IPS-20b (cell line): ENCODE data around the gene DNAJC13.

Source experiments
- H3K27ac ChIP-seq: one replicate; pipeline ENCODE4 v1.5.1; 2013; ENCODE audit warnings: low read length
- H3K27me3 ChIP-seq: 2 replicates; pipeline ENCODE4 v1.6.1; 2013; ENCODE audit warnings: mild to moderate bottlenecking, low read length, inconsistent platforms; ENCODE audit not compliant: insufficient read depth
- H3K36me3 ChIP-seq: 2 replicates; pipeline ENCODE4 v1.6.1; 2013; ENCODE audit warnings: low read depth, mild to moderate bottlenecking, inconsistent platforms, low read length, moderate library complexity; ENCODE audit not compliant: insufficient read depth
- H3K4me1 ChIP-seq: 2 replicates; pipeline ENCODE4 v1.6.1; 2013; ENCODE audit warnings: mild to moderate bottlenecking, control low read depth, inconsistent platforms, low read length, moderate library complexity; ENCODE audit not compliant: insufficient read depth
- H3K4me3 ChIP-seq: 2 replicates; pipeline ENCODE4 v1.5.1; 2013; ENCODE audit warnings: mild to moderate bottlenecking, low read length, inconsistent platforms
- H3K9ac ChIP-seq: 2 replicates; pipeline ENCODE4 v1.6.1; 2013; ENCODE audit warnings: low read depth, mild to moderate bottlenecking, inconsistent platforms, low read length, moderate library complexity
- H3K9me3 ChIP-seq: 2 replicates; pipeline ENCODE4 v1.6.1; 2013; ENCODE audit warnings: mild to moderate bottlenecking, low read depth, low read length, inconsistent platforms; ENCODE audit not compliant: insufficient read depth

Gene DNAJC13

GRCh38 chr3:132469326-132469725 lies 52.0 kb downstream of the DNAJC13 start:
- H3K9me3 ChIP-seq, result no peaks in the 10 kb centered on the region
- H3K4me3 ChIP-seq, result no peak overlapping the region
- no peak overlapping the region for H3K9ac ChIP-seq
- no peaks in the 10 kb centered on the region for H3K27me3 ChIP-seq
- no peaks in the 10 kb centered on the region for H3K4me1 ChIP-seq
- peaks cover 71% of the 10 kb centered on the region for H3K36me3 ChIP-seq
- no peak overlapping the region for H3K27ac ChIP-seq

GRCh38 chr3:132486099-132486498 lies 68.8 kb downstream of the DNAJC13 start:
- no peaks in the 10 kb centered on the region for H3K4me1 ChIP-seq
- H3K9me3 ChIP-seq, result no peaks in the 10 kb centered on the region
- H3K9ac ChIP-seq, result no peak overlapping the region
- H3K27ac ChIP-seq, result no peak overlapping the region
- H3K36me3 ChIP-seq, result peaks cover 93% of the 10 kb centered on the region
- no peak overlapping the region for H3K4me3 ChIP-seq
- H3K27me3 ChIP-seq, result no peaks in the 10 kb centered on the region

- Histone ChIP-seq H3K4me3 (no peak overlapping the region), H3K36me3 (peaks cover 92% of the 10 kb centered on the region)
Measured at GRCh38 chr3:132488151-132488550, 70.8 kb downstream of the DNAJC13 start.

GRCh38 chr3:132499071-132499470 lies 81.8 kb downstream of the DNAJC13 start:
- H3K36me3 ChIP-seq, result peaks cover 97% of the 10 kb centered on the region
- H3K9me3 ChIP-seq, result no peaks in the 10 kb centered on the region
- no peaks in the 10 kb centered on the region for H3K27me3 ChIP-seq
- no peak overlapping the region for H3K9ac ChIP-seq
- no peak overlapping the region for H3K4me3 ChIP-seq
- H3K4me1 ChIP-seq, result no peaks in the 10 kb centered on the region
- no peak overlapping the region for H3K27ac ChIP-seq

More at GRCh38 chr3:132488151-132488550, 70.8 kb downstream of the DNAJC13 start:
- Histone ChIP-seq H3K9ac (no peak overlapping the region), H3K27ac (no peak overlapping the region), H3K9me3 (no peaks in the 10 kb centered on the region), H3K4me1 (no peaks in the 10 kb centered on the region), H3K27me3 (no peaks in the 10 kb centered on the region)

- H3K27me3 ChIP-seq, result no peaks in the 10 kb centered on the region
- H3K27ac ChIP-seq, result no peak overlapping the region
- H3K36me3 ChIP-seq, result peaks cover 95% of the 10 kb centered on the region
- H3K4me3 ChIP-seq, result no peak overlapping the region
- no peaks in the 10 kb centered on the region for H3K9me3 ChIP-seq
- H3K4me1 ChIP-seq, result no peaks in the 10 kb centered on the region
- no peak overlapping the region for H3K9ac ChIP-seq
Measured at GRCh38 chr3:132503559-132503958, 86.3 kb downstream of the DNAJC13 start.

GRCh38 chr3:132504375-132504933 lies 87.2 kb downstream of the DNAJC13 start:
- no peak overlapping the region for H3K27ac ChIP-seq
- H3K27me3 ChIP-seq, result no peaks in the 10 kb centered on the region
- no peak overlapping the region for H3K4me3 ChIP-seq

GRCh38 chr3:132507657-132508056 lies 90.4 kb downstream of the DNAJC13 start:
- Histone ChIP-seq H3K9ac (no peak overlapping the region), H3K4me3 (no peak overlapping the region), H3K9me3 (no peaks in the 10 kb centered on the region), H3K4me1 (no peaks in the 10 kb centered on the region), H3K27me3 (no peaks in the 10 kb centered on the region), H3K27ac (no peak overlapping the region), H3K36me3 (peaks cover 93% of the 10 kb centered on the region)

More at GRCh38 chr3:132504375-132504933, 87.2 kb downstream of the DNAJC13 start:
- Histone ChIP-seq H3K9ac (no peak overlapping the region), H3K36me3 (peaks cover 96% of the 10 kb centered on the region), H3K4me1 (no peaks in the 10 kb centered on the region), H3K9me3 (no peaks in the 10 kb centered on the region)

GRCh38 chr3:132509096-132509495 lies 91.8 kb downstream of the DNAJC13 start:
- Histone ChIP-seq H3K36me3 (peaks cover 93% of the 10 kb centered on the region), H3K4me3 (no peak overlapping the region), H3K9me3 (no peaks in the 10 kb centered on the region), H3K27me3 (no peaks in the 10 kb centered on the region), H3K27ac (no peak overlapping the region), H3K9ac (no peak overlapping the region), H3K4me1 (no peaks in the 10 kb centered on the region)

GRCh38 chr3:132509506-132509905 lies 92.2 kb downstream of the DNAJC13 start:
- Histone ChIP-seq H3K36me3 (peaks cover 93% of the 10 kb centered on the region), H3K9ac (no peak overlapping the region), H3K27ac (no peak overlapping the region), H3K9me3 (no peaks in the 10 kb centered on the region), H3K4me3 (no peak overlapping the region), H3K4me1 (no peaks in the 10 kb centered on the region), H3K27me3 (no peaks in the 10 kb centered on the region)

- Histone ChIP-seq H3K9ac (no peak overlapping the region), H3K36me3 (peaks cover 94% of the 10 kb centered on the region), H3K4me1 (no peaks in the 10 kb centered on the region), H3K9me3 (no peaks in the 10 kb centered on the region), H3K27ac (no peak overlapping the region), H3K4me3 (no peak overlapping the region), H3K27me3 (no peaks in the 10 kb centered on the region)
Measured at GRCh38 chr3:132513057-132513456, 95.8 kb downstream of the DNAJC13 start.

- Histone ChIP-seq H3K9me3 (no peaks in the 10 kb centered on the region), H3K27ac (no peak overlapping the region), H3K36me3 (peaks cover 93% of the 10 kb centered on the region), H3K27me3 (no peaks in the 10 kb centered on the region), H3K4me3 (no peak overlapping the region), H3K9ac (no peak overlapping the region), H3K4me1 (no peaks in the 10 kb centered on the region)
Measured at GRCh38 chr3:132517311-132517710, 100.0 kb downstream of the DNAJC13 start.

- no peaks in the 10 kb centered on the region for H3K27me3 ChIP-seq
- no peaks in the 10 kb centered on the region for H3K9me3 ChIP-seq
- H3K36me3 ChIP-seq, result peaks cover 93% of the 10 kb centered on the region
- no peaks in the 10 kb centered on the region for H3K4me1 ChIP-seq
- no peak overlapping the region for H3K27ac ChIP-seq
- no peak overlapping the region for H3K9ac ChIP-seq
- no peak overlapping the region for H3K4me3 ChIP-seq
Measured at GRCh38 chr3:132519914-132520313, 102.6 kb downstream of the DNAJC13 start.
